Measurements from ENCODE around the gene ASPHD1. TPM values are rescaled to one million over a fixed set of nuclear protein-coding genes. Genes with fewer than 3 reads are reported as not detected.

Gene ASPHD1
- polyA plus RNA-seq, 1 of the 3 experiments (the other 2 are of a cell fraction): 35.1 TPM

DNA sequence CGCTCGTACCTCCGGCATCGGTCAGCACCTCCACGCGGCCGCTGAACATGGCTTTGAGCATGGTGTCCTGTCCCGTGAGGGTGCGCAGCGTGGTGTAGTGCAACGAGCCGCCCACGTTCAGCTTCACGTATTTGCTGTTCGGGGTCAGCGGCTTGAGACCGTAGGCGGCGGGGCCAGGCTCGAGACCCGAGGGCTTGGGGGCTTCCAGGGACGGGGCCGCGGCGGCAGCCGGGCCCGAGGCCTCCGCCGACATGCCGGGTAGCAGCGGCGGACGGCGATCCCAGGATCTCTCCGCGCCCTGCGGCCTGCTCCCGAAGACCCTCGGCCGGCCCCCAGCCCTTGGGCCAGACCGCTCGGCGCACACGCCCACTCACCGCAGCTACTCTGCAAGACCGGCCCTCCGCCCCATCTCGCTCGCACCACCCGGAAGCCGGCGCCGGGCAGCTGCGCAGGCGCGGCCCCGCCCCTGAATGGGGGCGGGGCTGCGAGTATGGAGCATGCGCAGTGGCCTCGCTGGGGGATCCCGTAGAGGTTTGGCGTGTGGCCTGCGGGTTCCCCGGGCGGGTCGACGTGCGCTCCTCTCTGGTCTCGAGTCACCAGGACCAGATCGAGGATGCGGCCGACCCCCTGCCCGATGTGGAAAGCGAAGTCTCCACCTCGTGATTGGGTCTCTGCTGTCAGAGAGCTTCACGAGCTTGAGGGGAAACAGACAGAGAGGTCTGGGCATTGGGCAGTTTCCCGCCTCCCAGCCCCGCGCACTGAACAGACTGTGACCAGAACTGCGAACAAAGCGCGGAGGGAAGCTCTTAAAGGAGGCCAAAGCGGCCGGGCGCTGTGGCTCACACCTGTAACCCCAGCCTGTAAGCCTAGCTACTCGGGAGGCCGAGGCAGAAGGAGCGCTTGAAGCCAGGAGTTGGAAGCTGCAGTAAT is 25.8 kb downstream of the ASPHD1 start, which contains the start of gene KCTD13 (continued):
- TF ChIP-seq, protein P1, sequence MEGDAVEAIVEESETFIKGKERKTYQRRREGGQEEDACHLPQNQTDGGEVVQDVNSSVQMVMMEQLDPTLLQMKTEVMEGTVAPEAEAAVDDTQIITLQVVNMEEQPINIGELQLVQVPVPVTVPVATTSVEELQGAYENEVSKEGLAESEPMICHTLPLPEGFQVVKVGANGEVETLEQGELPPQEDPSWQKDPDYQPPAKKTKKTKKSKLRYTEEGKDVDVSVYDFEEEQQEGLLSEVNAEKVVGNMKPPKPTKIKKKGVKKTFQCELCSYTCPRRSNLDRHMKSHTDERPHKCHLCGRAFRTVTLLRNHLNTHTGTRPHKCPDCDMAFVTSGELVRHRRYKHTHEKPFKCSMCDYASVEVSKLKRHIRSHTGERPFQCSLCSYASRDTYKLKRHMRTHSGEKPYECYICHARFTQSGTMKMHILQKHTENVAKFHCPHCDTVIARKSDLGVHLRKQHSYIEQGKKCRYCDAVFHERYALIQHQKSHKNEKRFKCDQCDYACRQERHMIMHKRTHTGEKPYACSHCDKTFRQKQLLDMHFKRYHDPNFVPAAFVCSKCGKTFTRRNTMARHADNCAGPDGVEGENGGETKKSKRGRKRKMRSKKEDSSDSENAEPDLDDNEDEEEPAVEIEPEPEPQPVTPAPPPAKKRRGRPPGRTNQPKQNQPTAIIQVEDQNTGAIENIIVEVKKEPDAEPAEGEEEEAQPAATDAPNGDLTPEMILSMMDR (IDR thresholded peaks at IDR 0.05): no peak
- TF ChIP-seq EP300 (IDR thresholded peaks at IDR 0.05; ENCODE audit: borderline replicate concordance in 1 of 2, low read depth in 1 of 2, low read length in 1 of 2): no peak; a peak in 1 of 4 replicates
- TF ChIP-seq NFIC (IDR thresholded peaks at IDR 0.05; ENCODE audit: borderline replicate concordance): peak; percentile 11; the same call in 1 of the 2 replicates
- no peak for TF ChIP-seq CHD2 (IDR thresholded peaks at IDR 0.05; ENCODE audit: low read length, partially characterized antibody)
- TF ChIP-seq, protein P2, sequence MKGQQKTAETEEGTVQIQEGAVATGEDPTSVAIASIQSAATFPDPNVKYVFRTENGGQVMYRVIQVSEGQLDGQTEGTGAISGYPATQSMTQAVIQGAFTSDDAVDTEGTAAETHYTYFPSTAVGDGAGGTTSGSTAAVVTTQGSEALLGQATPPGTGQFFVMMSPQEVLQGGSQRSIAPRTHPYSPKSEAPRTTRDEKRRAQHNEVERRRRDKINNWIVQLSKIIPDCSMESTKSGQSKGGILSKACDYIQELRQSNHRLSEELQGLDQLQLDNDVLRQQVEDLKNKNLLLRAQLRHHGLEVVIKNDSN (IDR thresholded peaks at IDR 0.05; ENCODE audit: borderline replicate concordance, low read depth): no peak
- TF ChIP-seq, protein P3, sequence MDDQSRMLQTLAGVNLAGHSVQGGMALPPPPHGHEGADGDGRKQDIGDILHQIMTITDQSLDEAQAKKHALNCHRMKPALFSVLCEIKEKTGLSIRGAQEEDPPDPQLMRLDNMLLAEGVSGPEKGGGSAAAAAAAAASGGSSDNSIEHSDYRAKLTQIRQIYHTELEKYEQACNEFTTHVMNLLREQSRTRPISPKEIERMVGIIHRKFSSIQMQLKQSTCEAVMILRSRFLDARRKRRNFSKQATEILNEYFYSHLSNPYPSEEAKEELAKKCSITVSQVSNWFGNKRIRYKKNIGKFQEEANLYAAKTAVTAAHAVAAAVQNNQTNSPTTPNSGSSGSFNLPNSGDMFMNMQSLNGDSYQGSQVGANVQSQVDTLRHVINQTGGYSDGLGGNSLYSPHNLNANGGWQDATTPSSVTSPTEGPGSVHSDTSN (IDR thresholded peaks at IDR 0.05): no peak
- TF ChIP-seq GABPA (IDR thresholded peaks at IDR 0.05; ENCODE audit: low read depth): no peak
- no peak for TF ChIP-seq RCOR1 (IDR thresholded peaks at IDR 0.05; ENCODE audit: low read length)
- TF ChIP-seq JUND (IDR thresholded peaks at IDR 0.05): no peak
- TF ChIP-seq TCF12 (IDR thresholded peaks at IDR 0.05): no peak; the same call in 1 of the 2 replicates

DNA sequence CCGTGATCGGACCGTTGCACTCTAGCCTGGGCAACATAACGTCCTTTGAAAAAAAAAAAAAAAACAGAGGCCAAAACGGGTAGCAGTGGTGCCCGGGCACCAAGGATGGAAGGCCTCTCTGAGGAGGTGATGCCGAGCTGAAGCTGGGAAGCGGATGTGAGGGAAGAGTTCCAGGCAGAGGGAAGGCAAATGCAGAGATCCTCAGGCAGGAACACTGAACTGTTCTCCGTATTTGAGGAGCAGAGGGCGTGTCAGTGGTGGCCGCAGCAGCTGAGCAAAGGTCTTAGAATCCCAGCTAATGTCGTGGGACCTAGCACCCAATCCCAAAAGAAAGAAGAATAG is 26.4 kb downstream of the ASPHD1 start:
- Histone ChIP-seq H3K27me3 (ENCODE audit: insufficient read depth) (no peaks in the 10 kb centered on the region), H2AFZ (ENCODE audit: low read depth) (peak overlapping the region; percentile 99), H4K20me1 (ENCODE audit: insufficient read depth) (no peaks in the 10 kb centered on the region; the same call in 1 of the 2 replicates), H3K4me2 (peak overlapping the region; percentile 91), H3K36me3 (replicated peaks in 1 of 2; ENCODE audit: control insufficient read depth in 1 of 2, insufficient read depth in 2 of 2, low read length in 1 of 2) (peaks cover 10 to 12% of the 10 kb centered on the region in 2 experiments), H3K9me2 (no peaks in the 10 kb centered on the region), H3K9me3 (no peaks in the 10 kb centered on the region), H3K27ac (ENCODE audit: low read depth in 2 of 2, low read length in 1 of 2) (peak overlapping the region; percentile 81 to 87), H3K4me3 (ENCODE audit: low read depth in 2 of 2, low read length in 1 of 2) (peak overlapping the region; percentile 73 to 76), H3K79me2 (ENCODE audit: insufficient read depth) (peaks cover 55% of the 10 kb centered on the region), H3F3A (replicated peaks; ENCODE audit: insufficient read depth) (peaks cover 8% of the 10 kb centered on the region), H3K9ac (peak overlapping the region; percentile 88), H3K4me1 (ENCODE audit: control insufficient read depth in 1 of 2, insufficient read depth in 2 of 2, low read depth in 1 of 2, low read length in 1 of 2) (peaks cover 15% of the 10 kb centered on the region in 2 experiments; a peak in 3 of 4 replicates)
- TF ChIP-seq, protein P1 (IDR thresholded peaks at IDR 0.05): no peak
- TF ChIP-seq ELF1 (IDR thresholded peaks at IDR 0.05) (no peak), YY1 (IDR thresholded peaks at IDR 0.05; ENCODE audit: low read depth) (no peak), FOSL2 (IDR thresholded peaks at IDR 0.05; ENCODE audit: borderline replicate concordance, low read depth) (no peak), EZH2phosphoT487 (IDR thresholded peaks at IDR 0.05; ENCODE audit: borderline replicate concordance, low read depth) (no peak), RCOR1 (IDR thresholded peaks at IDR 0.05; ENCODE audit: low read length) (no peak), MEF2A (IDR thresholded peaks at IDR 0.05; ENCODE audit: borderline replicate concordance, low read depth) (no peak), TEAD4 (IDR thresholded peaks at IDR 0.05; ENCODE audit: borderline replicate concordance, insufficient read depth) (no peak), TAF1 (IDR thresholded peaks at IDR 0.05; ENCODE audit: borderline replicate concordance, low read depth, low read length) (no peak)
- TF ChIP-seq, protein P2 (IDR thresholded peaks at IDR 0.05; ENCODE audit: borderline replicate concordance, low read depth): no peak
- TF ChIP-seq, protein P4, sequence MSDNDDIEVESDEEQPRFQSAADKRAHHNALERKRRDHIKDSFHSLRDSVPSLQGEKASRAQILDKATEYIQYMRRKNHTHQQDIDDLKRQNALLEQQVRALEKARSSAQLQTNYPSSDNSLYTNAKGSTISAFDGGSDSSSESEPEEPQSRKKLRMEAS (IDR thresholded peaks at IDR 0.05; ENCODE audit: low read depth): no peak
- TF ChIP-seq, protein P5, sequence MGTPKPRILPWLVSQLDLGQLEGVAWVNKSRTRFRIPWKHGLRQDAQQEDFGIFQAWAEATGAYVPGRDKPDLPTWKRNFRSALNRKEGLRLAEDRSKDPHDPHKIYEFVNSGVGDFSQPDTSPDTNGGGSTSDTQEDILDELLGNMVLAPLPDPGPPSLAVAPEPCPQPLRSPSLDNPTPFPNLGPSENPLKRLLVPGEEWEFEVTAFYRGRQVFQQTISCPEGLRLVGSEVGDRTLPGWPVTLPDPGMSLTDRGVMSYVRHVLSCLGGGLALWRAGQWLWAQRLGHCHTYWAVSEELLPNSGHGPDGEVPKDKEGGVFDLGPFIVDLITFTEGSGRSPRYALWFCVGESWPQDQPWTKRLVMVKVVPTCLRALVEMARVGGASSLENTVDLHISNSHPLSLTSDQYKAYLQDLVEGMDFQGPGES (IDR thresholded peaks at IDR 0.05; ENCODE audit: low read depth, low read length): no peak
- POLR2A ChIA-PET: interaction anchor here (0.5 to 2.4 kb wide), 12 partner anchors 9 to 139 kb away, joined by 3 to 12 read pairs (median 4); partner anchors contain the start of genes ALDOA, KIF22, SEZ6L2 and TAOK2
- CTCF ChIA-PET: interaction anchor here (0.9 to 2.5 kb wide), 6 partner anchors 25 to 166 kb away, joined by 3 to 10 read pairs (median 4); partner anchors contain the start of genes ASPHD1, TLCD3B and TMEM219
- whole genome bisulfite sequencing (ENCODE audit: low lambda C conversion rate): 10% methylated on average over 12 of the region's 12 CpGs
- peak; percentile 47 for DNase-seq

All from SK-N-SH (cell line).